HG02885 (cell line): Measurements from ENCODE around the gene NDUFV3.
"Not testable (repeated sequence)": the region's sequence is repeated elsewhere in the genome, so short reads cannot be mapped to it uniquely, and the experiment has no call there.

Experiments used
- ATAC-seq: cut with Tn5 transposase; IDR thresholded peaks from one replicate; pipeline ENCODE4 v1.9.1; 2021; ENCODE audit warnings: mild to moderate bottlenecking; ENCODE audit not compliant: unreplicated experiment, poor library complexity

Gene NDUFV3

GRCh38 chr21:42855171-42855936, 37.8 kb upstream of the NDUFV3 start:
- ATAC-seq: no peak

GRCh38 chr21:42855937-42856335, 37.2 kb upstream of the NDUFV3 start:
- no peak for ATAC-seq

GRCh38 chr21:42857216-42857615, 35.9 kb upstream of the NDUFV3 start:
- ATAC-seq: no peak

- no peak for ATAC-seq
Measured at GRCh38 chr21:42858185-42858847, 34.8 kb upstream of the NDUFV3 start.

- ATAC-seq: no peak
Measured at GRCh38 chr21:42858957-42859890, 33.9 kb upstream of the NDUFV3 start.

- no peak for ATAC-seq
Measured at GRCh38 chr21:42859891-42860230, 33.2 kb upstream of the NDUFV3 start.

- ATAC-seq: no peak
Measured at GRCh38 chr21:42860345-42860744, 32.8 kb upstream of the NDUFV3 start.

- no peak for ATAC-seq
Measured at GRCh38 chr21:42861311-42861847, 31.7 kb upstream of the NDUFV3 start.

- ATAC-seq: no peak
Measured at GRCh38 chr21:42861848-42862400, 31.2 kb upstream of the NDUFV3 start.

GRCh38 chr21:42862774-42863503, 30.2 kb upstream of the NDUFV3 start:
- ATAC-seq: no peak

- no peak for ATAC-seq
Measured at GRCh38 chr21:42863504-42863870, 29.6 kb upstream of the NDUFV3 start.

- no peak for ATAC-seq
Measured at GRCh38 chr21:42864286-42864685, 28.8 kb upstream of the NDUFV3 start.

- no peak for ATAC-seq
Measured at GRCh38 chr21:42864815-42865775, 28.0 kb upstream of the NDUFV3 start.

GRCh38 chr21:42865776-42866160, 27.3 kb upstream of the NDUFV3 start:
- no peak for ATAC-seq

- no peak for ATAC-seq
Measured at GRCh38 chr21:42868196-42868595, 24.9 kb upstream of the NDUFV3 start.

- ATAC-seq: no peak
Measured at GRCh38 chr21:42873096-42873495, 20.0 kb upstream of the NDUFV3 start.

GRCh38 chr21:42875811-42876210, 17.3 kb upstream of the NDUFV3 start:
- ATAC-seq: not testable (repeated sequence)

- no peak for ATAC-seq
Measured at GRCh38 chr21:42878678-42878992, 14.5 kb upstream of the NDUFV3 start.
